ENCODE data around the gene C2orf72.

C2orf72 gene

DNA sequence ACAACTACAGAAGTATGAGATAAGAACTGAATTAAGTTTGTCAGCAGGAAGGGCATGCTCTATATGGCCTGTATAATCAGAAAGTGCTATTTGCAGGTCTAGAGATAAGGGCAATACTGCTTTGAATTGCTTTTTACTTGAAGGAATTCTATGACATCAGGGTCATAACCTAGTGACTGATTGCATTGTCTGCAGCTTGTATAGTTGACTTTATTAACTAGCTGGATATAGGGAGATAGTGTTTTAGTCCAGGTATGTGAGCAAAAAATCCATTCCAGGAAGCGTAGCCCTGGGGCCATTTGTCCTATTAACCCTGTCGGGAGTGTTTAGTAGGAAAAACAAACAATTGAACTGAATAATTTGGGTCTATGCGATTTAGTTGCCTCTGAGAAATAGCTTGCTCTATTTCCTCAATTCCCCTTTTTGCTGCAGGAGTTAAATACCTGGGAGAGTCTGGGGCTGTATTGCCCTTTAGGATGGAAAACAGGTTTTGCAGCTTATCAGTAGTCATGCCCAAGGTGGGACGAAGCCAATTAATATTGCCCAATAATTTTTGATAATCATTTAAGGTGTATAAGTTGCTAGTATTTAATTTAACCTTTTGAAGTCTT, 57.5 kb downstream of the C2orf72 start:
- no peak overlapping the region for H3K9ac ChIP-seq (ENCODE audit: low read depth, low read length)
- H3K36me3 ChIP-seq (ENCODE audit: insufficient read depth, low read length) = peaks cover 59% of the 10 kb centered on the region
- H3K4me1 ChIP-seq (ENCODE audit: control insufficient read depth, insufficient read depth, low read length) = no peaks in the 10 kb centered on the region
- no peaks in the 10 kb centered on the region for H3K9me3 ChIP-seq (replicated peaks; ENCODE audit: low read length)
- no peak overlapping the region for H3K4me2 ChIP-seq (ENCODE audit: low read length)
- H3K4me3 ChIP-seq (ENCODE audit: low read length) = no peak overlapping the region
- H3K27me3 ChIP-seq (ENCODE audit: control insufficient read depth, insufficient read depth, low read length) = no peaks in the 10 kb centered on the region
